Tibial artery (tissue), 4 donors: Measurements from ENCODE around the gene PSMB11.
"Not testable (repeated sequence)": the region's sequence is repeated elsewhere in the genome, so short reads cannot be mapped to it uniquely, and the experiment has no call there.

Source experiments
- DNase-seq, 2 donors: peaks; one replicate each; pipeline ENCODE4 v3.0.0-alpha.2; 2019
- H3K27ac ChIP-seq, 2 donors: fragments of 200-600 bp; sonication (generic) in 1 of 2; 1 replicate in 1 of 2; 2 replicates in 1 of 2; pipeline ENCODE4 v1.5.1; 2018 to 2019; ENCODE audit warnings: mild to moderate bottlenecking in 1 of 2
- H3K27me3 ChIP-seq, 2 donors: fragments of 200-600 bp; sonication (generic) in 1 of 2; one replicate each; pipeline versions ENCODE4 v1.5.1 to v1.6.0; 2016 to 2019
- H3K36me3 ChIP-seq, 3 donors: fragments of 200-600 bp; sonication (generic) in 2 of 3; one replicate each; pipeline ENCODE4 v1.5.1; 2016 to 2019; ENCODE audit warnings: mild to moderate bottlenecking in 2 of 3
- H3K4me1 ChIP-seq, 4 donors: fragments of 200-600 bp; sonication (generic) in 2 of 4; 1 replicate in 3 of 4; 2 replicates in 1 of 4; pipeline ENCODE4 v1.5.1; 2016 to 2019
- H3K4me3 ChIP-seq, 2 donors: fragments of 200-600 bp; sonication (generic) in 1 of 2; 1 replicate in 1 of 2; 2 replicates in 1 of 2; pipeline ENCODE4 v1.5.1; 2018 to 2019; ENCODE audit warnings: mild to moderate bottlenecking in 2 of 2
- H3K9me3 ChIP-seq, 3 donors: fragments of 200-600 bp; sonication (generic) in 1 of 3; one replicate each; pipeline ENCODE4 v1.5.1; 2016 to 2019
- intact Hi-C: fragments of 100-400 bp; cut with DNase I; formaldehyde crosslinking; loops from one replicate; pipeline ENCODE4 v1.15.0; 2023; ENCODE audit warnings: low total_unique reads
- TF ChIP-seq, protein P1 (sequence below), 2 experiments: fragments of 200-600 bp in 1 of 2; fragments of 450-650 bp in 1 of 2; IDR thresholded peaks; one replicate each; pipeline ENCODE4 v1.5.1; 2017 to 2019; ENCODE audit warnings: antibody characterized with exemption in 2 of 2, mild to moderate bottlenecking in 1 of 2, moderate library complexity in 1 of 2

The PSMB11 gene

DNA sequence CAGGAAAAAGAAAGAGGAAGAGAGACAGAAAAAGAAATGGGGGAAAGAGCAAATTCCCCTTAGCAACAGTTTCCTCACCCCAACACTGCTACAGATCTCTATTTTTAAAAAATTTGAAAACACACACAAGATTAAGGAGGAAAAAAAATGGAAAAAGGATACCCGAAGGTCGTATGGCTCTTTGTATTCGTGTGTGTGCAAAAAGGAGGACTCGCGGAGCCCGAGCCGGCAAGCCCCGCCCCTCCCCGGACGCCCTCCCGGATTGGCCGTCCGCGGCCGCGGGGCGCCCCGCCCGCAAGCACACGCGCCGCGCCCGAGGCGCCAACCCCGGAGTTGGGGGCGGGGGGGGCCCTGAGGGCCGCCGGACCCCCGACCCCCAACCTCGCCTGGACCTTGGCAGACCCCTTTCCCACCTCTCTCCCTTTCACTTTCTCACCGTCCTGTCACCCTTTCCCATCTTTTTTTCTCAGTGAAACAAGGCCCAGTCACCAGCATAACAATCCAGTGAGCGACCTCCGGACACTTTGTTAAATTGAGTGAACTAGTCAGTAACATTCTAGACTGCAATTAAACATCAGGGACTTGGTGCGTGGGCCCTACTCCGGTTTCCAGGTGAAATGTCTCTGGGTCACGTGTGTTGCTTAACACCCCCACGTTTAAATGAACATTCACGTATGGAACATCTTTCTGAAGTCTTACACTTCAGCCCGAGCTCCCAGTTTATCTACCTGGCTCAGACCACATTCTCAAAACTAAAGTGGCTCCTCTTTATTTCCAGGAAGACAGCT is 31.9 kb upstream of the PSMB11 start, which contains the start of gene C14orf93:
TSS of gene C14orf93 (minus strand) at position 205 of the 788 bp plus-strand sequence. CDS start 11,120 bp downstream, outside the sequence.
- H3K9me3 ChIP-seq, result no peaks in the 10 kb centered on the region
- TF ChIP-seq, protein P1, sequence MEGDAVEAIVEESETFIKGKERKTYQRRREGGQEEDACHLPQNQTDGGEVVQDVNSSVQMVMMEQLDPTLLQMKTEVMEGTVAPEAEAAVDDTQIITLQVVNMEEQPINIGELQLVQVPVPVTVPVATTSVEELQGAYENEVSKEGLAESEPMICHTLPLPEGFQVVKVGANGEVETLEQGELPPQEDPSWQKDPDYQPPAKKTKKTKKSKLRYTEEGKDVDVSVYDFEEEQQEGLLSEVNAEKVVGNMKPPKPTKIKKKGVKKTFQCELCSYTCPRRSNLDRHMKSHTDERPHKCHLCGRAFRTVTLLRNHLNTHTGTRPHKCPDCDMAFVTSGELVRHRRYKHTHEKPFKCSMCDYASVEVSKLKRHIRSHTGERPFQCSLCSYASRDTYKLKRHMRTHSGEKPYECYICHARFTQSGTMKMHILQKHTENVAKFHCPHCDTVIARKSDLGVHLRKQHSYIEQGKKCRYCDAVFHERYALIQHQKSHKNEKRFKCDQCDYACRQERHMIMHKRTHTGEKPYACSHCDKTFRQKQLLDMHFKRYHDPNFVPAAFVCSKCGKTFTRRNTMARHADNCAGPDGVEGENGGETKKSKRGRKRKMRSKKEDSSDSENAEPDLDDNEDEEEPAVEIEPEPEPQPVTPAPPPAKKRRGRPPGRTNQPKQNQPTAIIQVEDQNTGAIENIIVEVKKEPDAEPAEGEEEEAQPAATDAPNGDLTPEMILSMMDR (IDR thresholded peaks at IDR 0.05), result no peak
- H3K4me3 ChIP-seq, result peak within 1 kb of the TSS; percentile 53 to 64
- DNase-seq, result peak; percentile 75 to 90
- no peaks in the 10 kb centered on the region for H3K36me3 ChIP-seq
- peaks cover 0 to 23% (median 14%) of the 10 kb centered on the region in 4 donors for H3K4me1 ChIP-seq
- no peaks in the 10 kb centered on the region for H3K27me3 ChIP-seq
- intact Hi-C loops, result no loop called here
- H3K27ac ChIP-seq, result peak within 1 kb of the TSS; percentile 83 to 85

- H3K4me1 ChIP-seq, result peaks cover 0 to 10% (median 3%) of the 10 kb centered on the region in 4 donors
- no peaks in the 10 kb centered on the region for H3K36me3 ChIP-seq
- TF ChIP-seq, protein P1 (IDR thresholded peaks at IDR 0.05), result no peak
- H3K27ac ChIP-seq, result peak overlapping the region; percentile 2 to 40
- intact Hi-C loops, result no loop called here
- H3K4me3 ChIP-seq, result no peak overlapping the region
- no peak for DNase-seq
- no peaks in the 10 kb centered on the region for H3K27me3 ChIP-seq
- no peaks in the 10 kb centered on the region for H3K9me3 ChIP-seq
Observed at GRCh38 chr14:23013054-23013748, 28.8 kb upstream of the PSMB11 start.

- H3K9me3 ChIP-seq, H3K36me3 ChIP-seq, DNase-seq, H3K27me3 ChIP-seq, intact Hi-C loops, H3K4me3 ChIP-seq, H3K27ac ChIP-seq: not testable (repeated sequence)
- peaks cover 0 to 10% (median 3%) of the 10 kb centered on the region in 4 donors for H3K4me1 ChIP-seq
Observed at GRCh38 chr14:23013749-23014054, 28.3 kb upstream of the PSMB11 start.

DNA sequence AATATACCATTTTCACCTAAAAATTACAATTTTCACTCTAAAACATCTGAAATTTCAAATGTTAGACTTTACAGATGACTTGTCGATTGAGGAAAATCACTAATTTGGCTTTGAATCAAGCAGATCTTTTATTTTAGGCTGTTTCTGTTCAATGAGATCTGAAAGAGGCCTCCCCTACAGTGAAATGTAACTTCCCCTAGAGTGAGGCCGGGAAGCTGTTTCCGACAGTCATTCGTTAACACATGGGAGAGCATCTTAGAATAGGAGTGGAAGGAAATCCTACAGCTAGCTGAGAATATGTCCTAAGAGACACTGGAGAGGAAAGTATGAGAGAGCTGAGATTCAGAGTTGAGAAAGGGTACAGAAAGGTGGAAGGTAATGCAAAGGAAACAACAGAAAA is 26.4 kb upstream of the PSMB11 start:
- no peak for DNase-seq
- Histone ChIP-seq H3K27me3 (no peaks in the 10 kb centered on the region), H3K4me3 (no peak overlapping the region), H3K4me1 (no peaks in the 10 kb centered on the region), H3K9me3 (no peaks in the 10 kb centered on the region), H3K27ac (no peak overlapping the region), H3K36me3 (no peaks in the 10 kb centered on the region)
- intact Hi-C loops, result no loop called here
- TF ChIP-seq, protein P1 (IDR thresholded peaks at IDR 0.05), result no peak

DNA sequence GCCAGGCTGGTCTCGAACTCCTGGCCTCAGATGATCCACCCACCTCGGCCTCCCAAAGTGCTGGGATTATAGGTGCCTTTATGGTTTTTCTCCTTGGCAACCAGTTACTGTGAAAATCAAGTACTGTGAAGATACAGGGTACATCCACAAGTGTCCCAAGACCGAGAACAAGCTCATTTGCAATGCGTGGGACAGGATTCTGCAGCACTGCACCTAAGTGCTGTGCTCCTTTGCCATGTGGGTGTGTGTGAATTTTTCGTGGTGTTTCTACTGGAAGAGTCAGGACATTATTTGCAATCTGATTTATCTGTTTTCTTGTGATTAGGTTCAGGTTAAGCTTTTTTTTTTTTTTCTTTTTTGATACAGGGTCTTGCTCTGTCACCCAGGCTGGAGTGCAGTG is 24.9 kb upstream of the PSMB11 start:
- DNase-seq, result no peak
- intact Hi-C loops, result no loop called here
- TF ChIP-seq, protein P1 (IDR thresholded peaks at IDR 0.05), result no peak
- H3K4me1 ChIP-seq, result no peaks in the 10 kb centered on the region
- no peaks in the 10 kb centered on the region for H3K9me3 ChIP-seq
- no peak overlapping the region for H3K4me3 ChIP-seq
- H3K27me3 ChIP-seq, result no peaks in the 10 kb centered on the region
- no peak overlapping the region for H3K27ac ChIP-seq
- no peaks in the 10 kb centered on the region for H3K36me3 ChIP-seq

DNA sequence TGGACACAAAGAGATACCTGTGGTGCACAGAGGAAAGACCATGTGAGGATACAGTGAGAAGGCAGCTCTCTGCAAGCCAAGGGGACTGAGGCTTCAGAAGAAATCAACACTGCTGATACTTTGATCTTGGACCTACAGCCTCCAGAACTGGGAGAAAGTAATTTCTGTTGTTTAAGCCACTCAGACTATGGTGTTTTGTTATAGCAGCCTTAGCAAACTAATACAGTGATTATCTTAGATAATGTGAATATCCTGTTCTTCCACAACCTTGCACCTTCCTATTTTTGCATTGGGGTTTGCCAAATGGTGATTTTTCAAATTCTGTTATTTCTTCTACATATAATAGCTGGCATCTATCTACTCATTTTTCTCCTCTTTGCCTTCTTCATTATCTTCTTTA is 23.9 kb upstream of the PSMB11 start:
- Histone ChIP-seq H3K27ac (no peak overlapping the region), H3K4me1 (no peaks in the 10 kb centered on the region), H3K4me3 (no peak overlapping the region), H3K36me3 (no peaks in the 10 kb centered on the region), H3K9me3 (no peaks in the 10 kb centered on the region), H3K27me3 (no peaks in the 10 kb centered on the region)
- intact Hi-C loops, result no loop called here
- TF ChIP-seq, protein P1 (IDR thresholded peaks at IDR 0.05), result no peak
- DNase-seq, result no peak
